Measurements from ENCODE around the gene OSTF1. TPM values are rescaled to one million over a fixed set of nuclear protein-coding genes. Genes with fewer than 3 reads are reported as not detected.

The OSTF1 gene, protein sequence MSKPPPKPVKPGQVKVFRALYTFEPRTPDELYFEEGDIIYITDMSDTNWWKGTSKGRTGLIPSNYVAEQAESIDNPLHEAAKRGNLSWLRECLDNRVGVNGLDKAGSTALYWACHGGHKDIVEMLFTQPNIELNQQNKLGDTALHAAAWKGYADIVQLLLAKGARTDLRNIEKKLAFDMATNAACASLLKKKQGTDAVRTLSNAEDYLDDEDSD
- 100 to 1,000 TPM; 161 to 268 (median 200) TPM for polyA plus RNA-seq (ENCODE audit: low read depth in 6 of 6)

GRCh38 chr9:75087824-75088645, at the start of gene OSTF1, which contains the start of gene NMRK1:
OSTF1 (plus strand) TSS chr9:75088514; CDS start chr9:75088693, 179 bp downstream.
NMRK1 (minus strand) TSS chr9:75088155; CDS start chr9:75083115, 5,040 bp downstream.
- Mint-ChIP-seq H3K4me3 (peak within 1 kb of the TSS; percentile 81 to 100 (median 95)), H3K4me1 (peaks cover 37 to 50% (median 40%) of the 10 kb centered on the region in 3 donors), H3K27me3 (no peaks in the 10 kb centered on the region), H3K36me3 (no peaks in the 10 kb centered on the region), H3K27ac (peak within 1 kb of the TSS; percentile 72 to 97 (median 92)), H3K9me3 (no peaks in the 10 kb centered on the region)
- peak; percentile 96 for DNase-seq
- peak; percentile 89 for ATAC-seq (ENCODE audit: low read depth in 2 of 2)

DNA sequence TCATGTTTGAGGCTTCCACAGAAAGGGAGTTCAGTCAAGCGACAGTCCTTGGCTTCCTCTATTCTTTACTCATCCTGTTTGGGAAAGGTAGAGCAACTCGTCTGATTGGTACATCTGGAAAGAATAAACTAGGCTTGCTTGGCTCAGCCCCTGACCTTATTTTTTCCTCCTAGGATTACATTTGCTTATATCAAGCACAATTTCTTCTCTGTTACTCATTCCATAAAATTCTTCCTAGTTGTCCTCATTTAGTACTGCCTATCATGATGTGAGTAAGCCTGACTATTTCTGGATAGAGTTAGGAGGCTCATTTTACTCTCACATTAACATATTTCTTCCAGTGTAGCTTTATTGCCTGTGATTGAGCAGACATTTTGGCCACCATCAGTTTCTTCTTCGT, 49.3 kb upstream of the OSTF1 start:
- Mint-ChIP-seq H3K4me1 (no peaks in the 10 kb centered on the region), H3K4me3 (no peak overlapping the region), H3K27ac (peak overlapping the region in 1 of 6 donors; percentile 2), H3K9me3 (no peaks in the 10 kb centered on the region), H3K27me3 (peaks cover 7 to 16% (median 10%) of the 10 kb centered on the region in 3 donors), H3K36me3 (no peaks in the 10 kb centered on the region)
- DNase-seq, result no peak
- ATAC-seq (ENCODE audit: low read depth in 2 of 2), result no peak

DNA sequence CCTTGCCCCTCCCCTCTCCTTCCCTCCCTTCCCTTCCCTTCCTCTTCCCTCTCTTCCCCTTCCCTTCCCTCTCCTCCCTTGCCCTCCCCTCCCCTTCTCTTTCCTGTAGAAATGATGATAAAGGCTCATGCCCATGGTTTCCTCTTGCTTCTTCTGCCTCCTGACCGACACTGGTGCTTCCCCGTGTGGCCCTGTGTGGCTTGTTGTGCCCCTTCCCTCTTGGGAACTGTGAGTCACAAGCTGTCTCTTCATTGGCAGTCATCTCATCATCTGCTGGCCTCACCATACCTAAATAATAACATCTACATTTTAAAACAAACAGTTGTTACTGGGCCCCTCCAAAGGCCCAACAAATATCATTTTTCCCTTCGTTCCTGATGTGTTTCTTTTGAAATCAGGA, 48.5 kb upstream of the OSTF1 start:
- H3K4me3 Mint-ChIP-seq, result no peak overlapping the region
- H3K36me3 Mint-ChIP-seq, result no peaks in the 10 kb centered on the region
- DNase-seq (no peak), ATAC-seq (ENCODE audit: low read depth in 2 of 2) (no peak)
- no peaks in the 10 kb centered on the region for H3K4me1 Mint-ChIP-seq
- peaks cover 10 to 22% (median 15%) of the 10 kb centered on the region in 3 donors for H3K27me3 Mint-ChIP-seq
- peak overlapping the region in 1 of 6 donors; percentile 50 for H3K27ac Mint-ChIP-seq
- no peaks in the 10 kb centered on the region for H3K9me3 Mint-ChIP-seq

GRCh38 chr9:75041041-75041440, 47.3 kb upstream of the OSTF1 start:
- H3K27me3 Mint-ChIP-seq, result peaks cover 18 to 33% (median 26%) of the 10 kb centered on the region in 3 donors
- no peaks in the 10 kb centered on the region for H3K4me1 Mint-ChIP-seq
- DNase-seq, result no peak
- H3K9me3 Mint-ChIP-seq, result no peaks in the 10 kb centered on the region
- no peaks in the 10 kb centered on the region for H3K36me3 Mint-ChIP-seq
- no peak overlapping the region for H3K4me3 Mint-ChIP-seq
- no peak for ATAC-seq (ENCODE audit: low read depth in 2 of 2)
- no peak overlapping the region for H3K27ac Mint-ChIP-seq

GRCh38 chr9:75046725-75047345, 41.5 kb upstream of the OSTF1 start:
- H3K4me3 Mint-ChIP-seq, result no peak overlapping the region

DNA sequence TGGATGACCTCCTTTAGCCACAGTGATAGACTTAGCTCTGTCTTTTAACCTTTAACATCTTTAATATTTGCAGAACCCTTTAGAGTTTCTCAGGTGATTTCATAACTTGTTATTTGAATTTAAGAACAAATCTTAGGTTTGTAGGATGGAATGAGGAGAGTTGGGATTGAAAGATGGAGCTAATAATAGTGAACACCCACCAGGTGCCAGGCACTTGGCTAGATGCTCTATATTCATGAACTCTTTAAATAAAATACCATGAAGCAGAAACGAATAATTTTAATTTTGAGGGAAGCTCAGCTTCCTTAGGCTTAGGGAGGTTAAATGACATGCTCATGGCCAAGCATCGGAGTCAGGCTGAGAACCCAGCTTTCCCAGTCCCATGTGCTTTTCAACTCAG, 40.8 kb upstream of the OSTF1 start:
- peaks cover 8 to 24% (median 23%) of the 10 kb centered on the region in 3 donors for H3K27me3 Mint-ChIP-seq
- DNase-seq, result no peak
- H3K4me3 Mint-ChIP-seq, result no peak overlapping the region
- ATAC-seq (ENCODE audit: low read depth in 2 of 2), result no peak
- H3K27ac Mint-ChIP-seq, result no peak overlapping the region
- H3K36me3 Mint-ChIP-seq, result no peaks in the 10 kb centered on the region
- H3K9me3 Mint-ChIP-seq, result no peaks in the 10 kb centered on the region
- H3K4me1 Mint-ChIP-seq, result no peaks in the 10 kb centered on the region

More at GRCh38 chr9:75046725-75047345, 41.5 kb upstream of the OSTF1 start:
- no peak for DNase-seq
- H3K4me1 Mint-ChIP-seq, result no peaks in the 10 kb centered on the region
- H3K27ac Mint-ChIP-seq, result no peak overlapping the region
- no peaks in the 10 kb centered on the region for H3K9me3 Mint-ChIP-seq
- H3K36me3 Mint-ChIP-seq, result no peaks in the 10 kb centered on the region
- ATAC-seq (ENCODE audit: low read depth in 2 of 2), result no peak
- peaks cover 8 to 24% (median 23%) of the 10 kb centered on the region in 3 donors for H3K27me3 Mint-ChIP-seq

DNA sequence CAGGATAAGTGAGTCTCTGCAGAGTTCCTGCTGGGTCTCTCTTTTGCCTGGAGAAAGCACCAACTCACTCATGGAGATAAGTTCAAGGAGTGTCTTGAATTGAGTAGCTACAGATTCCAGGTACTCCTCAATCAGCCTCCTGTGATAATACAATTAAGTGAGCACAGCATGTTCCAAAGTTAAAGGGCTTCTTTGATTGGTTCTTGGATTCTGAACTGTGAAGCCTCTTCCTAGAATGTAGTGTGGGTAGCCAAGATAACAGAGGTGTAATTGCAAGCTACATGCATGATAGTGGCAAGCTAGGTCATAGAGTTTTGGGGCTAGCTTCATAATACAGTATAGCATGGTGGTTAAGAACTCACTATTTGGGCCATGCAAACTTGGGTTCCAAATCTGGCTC, 37.0 kb upstream of the OSTF1 start:
- Mint-ChIP-seq H3K4me3 (no peak overlapping the region), H3K27ac (no peak overlapping the region), H3K36me3 (no peaks in the 10 kb centered on the region), H3K9me3 (no peaks in the 10 kb centered on the region), H3K27me3 (no peaks in the 10 kb centered on the region), H3K4me1 (peaks cover 3 to 13% (median 12%) of the 10 kb centered on the region in 3 donors)
- DNase-seq (no peak), ATAC-seq (ENCODE audit: low read depth in 2 of 2) (no peak)

- H3K9me3 Mint-ChIP-seq, result peaks cover 0 to 1% (median 0%) of the 10 kb centered on the region in 7 donors
- ATAC-seq (ENCODE audit: low read depth in 2 of 2) (peak; percentile 63 to 100), DNase-seq (peak; percentile 12)
- peak overlapping the region in 1 of 6 donors; percentile 1 for H3K27ac Mint-ChIP-seq
- H3K4me3 Mint-ChIP-seq, result peak overlapping the region in 4 of 8 donors; percentile 26 to 67 (median 53)
- H3K4me1 Mint-ChIP-seq, result peaks cover 3 to 13% (median 12%) of the 10 kb centered on the region in 3 donors
- no peaks in the 10 kb centered on the region for H3K27me3 Mint-ChIP-seq
- H3K36me3 Mint-ChIP-seq, result no peaks in the 10 kb centered on the region
Observed at GRCh38 chr9:75053869-75054268, 34.4 kb upstream of the OSTF1 start.

DNA sequence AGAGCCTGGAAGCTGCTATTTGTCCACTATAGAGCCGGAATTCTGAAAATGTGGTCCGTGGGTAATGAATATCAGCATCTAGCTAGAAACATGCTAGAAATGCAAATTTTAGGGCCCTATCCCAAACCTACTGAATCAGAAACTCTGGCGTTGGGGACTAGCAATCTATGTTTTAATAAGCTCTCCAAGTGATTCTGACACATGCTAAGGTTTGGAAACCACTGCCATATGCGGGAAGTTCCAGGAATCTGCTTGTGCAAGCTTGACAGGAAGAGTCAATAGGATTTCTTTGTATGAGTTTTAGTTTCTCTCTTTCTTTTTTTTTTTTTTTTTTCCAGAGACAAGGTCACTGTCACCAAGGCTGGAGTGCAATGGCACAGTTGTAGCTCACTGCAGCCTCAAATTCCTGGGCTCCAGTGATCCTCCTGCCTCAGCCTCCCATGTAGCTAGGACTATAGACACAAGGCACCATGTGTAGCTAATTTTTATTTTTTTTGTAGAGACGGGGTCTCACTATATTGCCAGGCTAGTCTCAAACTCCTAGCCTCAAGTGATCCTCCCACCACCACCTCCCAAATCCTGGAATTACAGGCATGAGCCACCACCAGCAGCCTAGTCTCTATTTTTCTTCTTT, 33.8 kb upstream of the OSTF1 start:
- H3K4me1 Mint-ChIP-seq, result peaks cover 3 to 13% (median 12%) of the 10 kb centered on the region in 3 donors
- peak overlapping the region in 1 of 8 donors; percentile 60 for H3K4me3 Mint-ChIP-seq
- H3K27ac Mint-ChIP-seq, result peak overlapping the region in 1 of 6 donors; percentile 1

GRCh38 chr9:75061169-75061568, 27.1 kb upstream of the OSTF1 start:
- Mint-ChIP-seq H3K9me3 (peaks cover 0 to 3% (median 0%) of the 10 kb centered on the region in 7 donors), H3K4me1 (no peaks in the 10 kb centered on the region), H3K4me3 (no peak overlapping the region), H3K27ac (no peak overlapping the region), H3K27me3 (no peaks in the 10 kb centered on the region), H3K36me3 (no peaks in the 10 kb centered on the region)
- ATAC-seq (ENCODE audit: low read depth in 2 of 2), result no peak
- no peak for DNase-seq

More for the DNA sequence above, 33.8 kb upstream of the OSTF1 start:
- Mint-ChIP-seq H3K9me3 (peaks cover 0 to 3% (median 0%) of the 10 kb centered on the region in 7 donors), H3K27me3 (no peaks in the 10 kb centered on the region), H3K36me3 (no peaks in the 10 kb centered on the region)
- DNase-seq (no peak), ATAC-seq (ENCODE audit: low read depth in 2 of 2) (no peak)

- DNase-seq (no peak), ATAC-seq (ENCODE audit: low read depth in 2 of 2) (no peak)
- Mint-ChIP-seq H3K27me3 (no peaks in the 10 kb centered on the region), H3K4me3 (no peak overlapping the region), H3K4me1 (no peaks in the 10 kb centered on the region), H3K9me3 (peaks cover 0 to 3% (median 0%) of the 10 kb centered on the region in 7 donors), H3K36me3 (peaks cover 0 to 9% of the 10 kb centered on the region in 2 donors), H3K27ac (no peak overlapping the region)
Observed at GRCh38 chr9:75063556-75064305, 24.6 kb upstream of the OSTF1 start.

GRCh38 chr9:75064307-75065025, 23.8 kb upstream of the OSTF1 start:
- H3K4me3 Mint-ChIP-seq, result no peak overlapping the region
- no peaks in the 10 kb centered on the region for H3K4me1 Mint-ChIP-seq
- H3K27me3 Mint-ChIP-seq, result no peaks in the 10 kb centered on the region
- no peak overlapping the region for H3K27ac Mint-ChIP-seq
- no peak for ATAC-seq (ENCODE audit: low read depth in 2 of 2)
- H3K36me3 Mint-ChIP-seq, result peaks cover 0 to 9% of the 10 kb centered on the region in 2 donors
- H3K9me3 Mint-ChIP-seq, result peaks cover 0 to 2% (median 0%) of the 10 kb centered on the region in 7 donors
- no peak for DNase-seq

Data from naive B cell (primary cell).